ENCODE measurements around the gene SH3RF3. TPM values are rescaled to one million over a fixed set of nuclear protein-coding genes. Genes with fewer than 3 reads are reported as not detected.

Gene SH3RF3
- total RNA-seq, 2 experiments from 2014 or later: 1.9 to 2.3 TPM

- Mint-ChIP-seq H3K9me3 (no peaks in the 10 kb centered on the region), H3K4me1 (ENCODE audit: low read depth) (peaks cover 18% of the 10 kb centered on the region), H3K36me3 (ENCODE audit: low read depth) (peaks cover 1% of the 10 kb centered on the region), H3K4me3 (peak overlapping the region; percentile 44), H3K27ac (peak overlapping the region; percentile 90), H3K27me3 (no peaks in the 10 kb centered on the region)
- ChIA-PET POLR2A (no interaction called here), CTCF (no interaction called here)
- intact Hi-C loops (cut with micrococcal nuclease): no loop called here
- peak; percentile 78 for DNase-seq
- ATAC-seq: peak; percentile 94
- no peak for TF ChIP-seq CTCF (IDR thresholded peaks at IDR 0.05)
Measured at GRCh38 chr2:109402980-109403840, 274.2 kb downstream of the SH3RF3 start.

- peak; percentile 34 for ATAC-seq
- intact Hi-C loops (cut with micrococcal nuclease): no loop called here
- DNase-seq: peak; percentile 18
- H3K27me3 Mint-ChIP-seq: no peaks in the 10 kb centered on the region
- H3K27ac Mint-ChIP-seq: peak overlapping the region; percentile 90
- no peak overlapping the region for H3K4me3 Mint-ChIP-seq
- H3K9me3 Mint-ChIP-seq: no peaks in the 10 kb centered on the region
- CTCF ChIA-PET: no interaction called here
- H3K36me3 Mint-ChIP-seq (ENCODE audit: low read depth): peaks cover 1% of the 10 kb centered on the region
- POLR2A ChIA-PET: no interaction called here
- peaks cover 18% of the 10 kb centered on the region for H3K4me1 Mint-ChIP-seq (ENCODE audit: low read depth)
- TF ChIP-seq CTCF (IDR thresholded peaks at IDR 0.05): no peak
Measured at GRCh38 chr2:109403841-109404201, 274.8 kb downstream of the SH3RF3 start.

GRCh38 chr2:109404681-109405080 lies 275.7 kb downstream of the SH3RF3 start:
- Mint-ChIP-seq H3K36me3 (ENCODE audit: low read depth) (peaks cover 1% of the 10 kb centered on the region), H3K27ac (peak overlapping the region; percentile 12), H3K27me3 (no peaks in the 10 kb centered on the region), H3K4me1 (ENCODE audit: low read depth) (peaks cover 18% of the 10 kb centered on the region), H3K4me3 (no peak overlapping the region), H3K9me3 (no peaks in the 10 kb centered on the region)
- DNase-seq (no peak), ATAC-seq (no peak)
- CTCF ChIA-PET: no interaction called here
- TF ChIP-seq CTCF (IDR thresholded peaks at IDR 0.05): no peak
- intact Hi-C loops (cut with micrococcal nuclease): no loop called here
- POLR2A ChIA-PET: no interaction called here

GRCh38 chr2:109405873-109406272 lies 276.9 kb downstream of the SH3RF3 start:
- H3K36me3 Mint-ChIP-seq (ENCODE audit: low read depth): no peaks in the 10 kb centered on the region
- DNase-seq (no peak), ATAC-seq (no peak)
- POLR2A ChIA-PET: no interaction called here
- H3K4me1 Mint-ChIP-seq (ENCODE audit: low read depth): peaks cover 18% of the 10 kb centered on the region
- intact Hi-C loops (cut with micrococcal nuclease): no loop called here
- H3K27ac Mint-ChIP-seq: no peak overlapping the region
- CTCF ChIA-PET: no interaction called here
- H3K4me3 Mint-ChIP-seq: no peak overlapping the region
- no peak for TF ChIP-seq CTCF (IDR thresholded peaks at IDR 0.05)
- H3K9me3 Mint-ChIP-seq: no peaks in the 10 kb centered on the region
- H3K27me3 Mint-ChIP-seq: no peaks in the 10 kb centered on the region

GRCh38 chr2:109406301-109406700 lies 277.3 kb downstream of the SH3RF3 start:
- no peaks in the 10 kb centered on the region for H3K36me3 Mint-ChIP-seq (ENCODE audit: low read depth)
- no peaks in the 10 kb centered on the region for H3K9me3 Mint-ChIP-seq
- ChIA-PET CTCF (interaction anchor here (0.8 kb wide), 1 partner anchor 104 kb away, joined by 3 read pairs; no protein-coding TSS in a partner anchor), POLR2A (no interaction called here)
- H3K4me3 Mint-ChIP-seq: no peak overlapping the region
- TF ChIP-seq CTCF (IDR thresholded peaks at IDR 0.05): no peak
- DNase-seq: no peak
- peaks cover 18% of the 10 kb centered on the region for H3K4me1 Mint-ChIP-seq (ENCODE audit: low read depth)
- no peak for ATAC-seq
- intact Hi-C loops (cut with micrococcal nuclease): no loop called here
- no peak overlapping the region for H3K27ac Mint-ChIP-seq
- no peaks in the 10 kb centered on the region for H3K27me3 Mint-ChIP-seq

Measured in activated CD8-positive, alpha-beta T cell treated with anti-CD3 and anti-CD28 coated beads for 36 hours (primary cell).